ENCODE results near the gene ID2.

DNA sequence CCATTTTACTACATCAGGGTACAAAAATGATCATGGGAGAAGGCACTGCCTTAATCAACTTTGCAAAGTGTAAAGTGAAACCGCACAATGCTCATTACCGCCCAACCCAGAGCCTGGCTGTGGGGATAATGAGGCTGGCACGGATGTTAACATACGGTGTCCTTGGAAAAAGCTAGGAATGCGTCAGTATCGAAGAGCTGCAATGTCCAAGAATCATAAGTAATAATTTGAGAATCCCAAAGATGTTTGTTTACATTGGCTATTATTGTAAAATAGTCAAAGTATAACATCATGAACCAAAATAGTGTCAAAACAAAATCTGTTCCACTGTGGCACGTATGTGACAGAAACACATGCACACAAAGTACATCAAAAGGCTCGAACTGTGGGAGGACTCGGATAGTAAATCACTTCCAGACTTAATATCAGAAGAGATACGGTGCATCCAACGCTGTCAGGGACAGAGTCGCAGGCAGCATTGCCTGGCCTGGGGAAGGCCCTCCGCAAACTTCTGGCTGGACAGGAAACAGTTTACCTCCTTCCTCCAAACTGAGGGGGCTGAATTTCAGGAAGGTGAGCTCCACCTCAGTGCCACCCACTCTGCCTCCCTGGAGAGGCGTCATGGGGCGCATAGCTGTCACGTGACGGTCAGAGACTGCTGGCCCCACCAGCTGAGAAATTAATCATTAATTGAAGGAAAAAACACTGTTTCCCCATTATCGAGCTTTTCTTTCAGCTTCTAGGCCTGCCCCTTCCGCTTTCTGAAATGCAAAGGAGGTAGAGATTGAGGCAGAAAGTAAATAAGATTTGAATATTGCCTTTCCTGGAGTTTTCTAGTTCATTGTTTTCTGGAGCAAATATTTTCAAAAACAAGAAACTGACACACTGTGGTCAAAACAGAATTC, 1.8 kb upstream of the ID2 start:
- TF ChIP-seq CTCF (IDR thresholded peaks at IDR 0.05) (no peak), POLR2A (IDR thresholded peaks at IDR 0.05) (no peak), POLR2AphosphoS5 (IDR thresholded peaks at IDR 0.05; ENCODE audit: insufficient read depth in 1 of 2, low read depth in 1 of 2) (peak in 1 of 2 donors; percentile 47)
